HG03442 (cell line): ENCODE measurements around the gene OR10K1.

Source experiments
- ATAC-seq: cut with Tn5 transposase; IDR thresholded peaks from one replicate; pipeline ENCODE4 v1.9.1; 2021; ENCODE audit warnings: mild to moderate bottlenecking, moderate library complexity; ENCODE audit not compliant: unreplicated experiment

The OR10K1 gene

DNA sequence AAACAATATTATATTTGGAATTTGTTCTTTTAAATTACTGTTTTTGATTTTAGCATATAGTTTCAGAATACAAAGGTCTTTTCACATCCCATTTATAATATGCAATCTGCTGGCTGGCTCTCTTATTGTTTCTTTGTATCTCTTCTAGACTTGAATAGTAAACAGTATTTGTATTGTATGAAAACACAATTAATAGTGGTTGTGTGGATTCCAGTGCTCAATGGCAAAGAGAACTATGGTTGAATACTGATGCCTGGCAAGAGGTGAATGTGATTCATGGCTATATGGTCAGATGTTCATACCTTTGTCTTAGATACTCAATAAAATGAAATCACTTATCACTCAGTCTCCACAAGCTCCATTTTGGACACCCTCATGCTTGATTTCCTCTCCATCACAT is 55.3 kb downstream of the OR10K1 start:
- no peak for ATAC-seq
